Uterus (tissue), 4 donors: ENCODE data around the gene CHD5. TPM values are rescaled to one million over a fixed set of nuclear protein-coding genes. Genes with fewer than 3 reads are reported as not detected.

Experiments
- DNase-seq, 2 donors: peaks; one replicate each; pipeline ENCODE4 v3.0.0-alpha.2; 2019 to 2020
- H3K27ac ChIP-seq, 2 donors: fragments of 200-600 bp; sonication (generic); 1 replicate in 1 of 2; 2 replicates in 1 of 2; pipeline ENCODE4 v1.5.1; 2016 to 2018
- H3K27me3 ChIP-seq, 2 donors: fragments of 200-600 bp; sonication (generic); one replicate each; pipeline ENCODE4 v1.5.1; 2018 to 2019; ENCODE audit warnings: control low read depth in 1 of 2
- H3K36me3 ChIP-seq, 2 donors: fragments of 200-600 bp; sonication (generic); one replicate each; pipeline ENCODE4 v1.5.1; 2019; ENCODE audit warnings: control low read depth in 1 of 2
- H3K4me1 ChIP-seq, 2 donors: fragments of 200-600 bp; sonication (generic); one replicate each; pipeline ENCODE4 v1.5.1; 2018 to 2019; ENCODE audit warnings: control low read depth in 1 of 2
- H3K4me3 ChIP-seq, 2 donors: fragments of 200-600 bp; sonication (generic); 1 replicate in 1 of 2; 2 replicates in 1 of 2; pipeline ENCODE4 v1.5.1; 2018 to 2019; ENCODE audit warnings: mild to moderate bottlenecking in 1 of 2
- H3K9me3 ChIP-seq, 2 donors: fragments of 200-600 bp; sonication (generic); one replicate each; pipeline ENCODE4 v1.5.1; 2019; ENCODE audit warnings: control low read depth in 1 of 2
- POLR2A ChIP-seq, 2 donors: fragments of 450-650 bp; IDR thresholded peaks; one replicate each; pipeline ENCODE4 v1.6.1; 2016; ENCODE audit warnings: antibody characterized with exemption in 2 of 2, mild to moderate bottlenecking in 1 of 2, moderate library complexity in 1 of 2
- intact Hi-C: fragments of 100-400 bp; cut with DNase I; formaldehyde crosslinking; loops from one replicate; pipeline ENCODE4 v1.15.1; 2023; ENCODE audit warnings: low total_unique reads
- total RNA-seq, 4 donors: library from RNA; depleted of rRNA in 3 of 4; stranded (reverse); fragments of >200 nt in 3 of 4; gene quantifications; one replicate each; pipeline versions ENCODE4 v1.1.0 to v1.2.4, GENCODE V29; 2014 to 2023
- TF ChIP-seq, protein P1 (sequence below), 4 experiments: fragments of 200-600 bp in 2 of 4; fragments of 450-650 bp in 2 of 4; sonication (generic) in 2 of 4; IDR thresholded peaks; one replicate each; pipeline ENCODE4 v1.5.1; 2016 to 2019; ENCODE audit warnings: antibody characterized with exemption in 4 of 4, mild to moderate bottlenecking in 2 of 4, moderate library complexity in 1 of 4
- donor health status: DM: yes; HTN: yes; CAD: no.

Gene CHD5
- total RNA-seq, 4 donors from 2014 or later = 0.69 to 1.3 TPM; not detected in 2

DNA sequence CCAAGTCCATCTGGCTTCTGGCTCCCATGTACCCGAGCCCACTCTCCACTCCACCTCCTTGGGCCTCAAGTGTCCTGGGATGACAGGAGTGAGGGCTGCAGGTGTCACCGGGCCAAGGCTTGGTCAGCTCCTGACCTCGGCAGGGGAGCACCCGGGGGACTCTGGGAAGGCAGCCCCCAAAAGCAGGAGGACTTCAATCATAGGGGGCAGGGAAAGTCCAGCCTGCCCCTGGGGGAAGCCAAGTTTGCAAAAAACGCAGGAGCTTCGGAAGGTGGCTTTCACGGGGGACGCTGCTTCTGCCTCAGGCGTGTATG, 77.6 kb downstream of the CHD5 start:
- DNase-seq = no peak
- peaks cover 0 to 5% of the 10 kb centered on the region in 2 donors for H3K27me3 ChIP-seq
- TF ChIP-seq POLR2A (IDR thresholded peaks at IDR 0.05) = no peak
- TF ChIP-seq, protein P1, sequence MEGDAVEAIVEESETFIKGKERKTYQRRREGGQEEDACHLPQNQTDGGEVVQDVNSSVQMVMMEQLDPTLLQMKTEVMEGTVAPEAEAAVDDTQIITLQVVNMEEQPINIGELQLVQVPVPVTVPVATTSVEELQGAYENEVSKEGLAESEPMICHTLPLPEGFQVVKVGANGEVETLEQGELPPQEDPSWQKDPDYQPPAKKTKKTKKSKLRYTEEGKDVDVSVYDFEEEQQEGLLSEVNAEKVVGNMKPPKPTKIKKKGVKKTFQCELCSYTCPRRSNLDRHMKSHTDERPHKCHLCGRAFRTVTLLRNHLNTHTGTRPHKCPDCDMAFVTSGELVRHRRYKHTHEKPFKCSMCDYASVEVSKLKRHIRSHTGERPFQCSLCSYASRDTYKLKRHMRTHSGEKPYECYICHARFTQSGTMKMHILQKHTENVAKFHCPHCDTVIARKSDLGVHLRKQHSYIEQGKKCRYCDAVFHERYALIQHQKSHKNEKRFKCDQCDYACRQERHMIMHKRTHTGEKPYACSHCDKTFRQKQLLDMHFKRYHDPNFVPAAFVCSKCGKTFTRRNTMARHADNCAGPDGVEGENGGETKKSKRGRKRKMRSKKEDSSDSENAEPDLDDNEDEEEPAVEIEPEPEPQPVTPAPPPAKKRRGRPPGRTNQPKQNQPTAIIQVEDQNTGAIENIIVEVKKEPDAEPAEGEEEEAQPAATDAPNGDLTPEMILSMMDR (IDR thresholded peaks at IDR 0.05) = no peak
- H3K9me3 ChIP-seq = no peaks in the 10 kb centered on the region
- intact Hi-C loops = no loop called here
- no peaks in the 10 kb centered on the region for H3K36me3 ChIP-seq
- no peak overlapping the region for H3K4me3 ChIP-seq
- H3K27ac ChIP-seq = no peak overlapping the region
- H3K4me1 ChIP-seq = peaks cover 0 to 4% of the 10 kb centered on the region in 2 donors

DNA sequence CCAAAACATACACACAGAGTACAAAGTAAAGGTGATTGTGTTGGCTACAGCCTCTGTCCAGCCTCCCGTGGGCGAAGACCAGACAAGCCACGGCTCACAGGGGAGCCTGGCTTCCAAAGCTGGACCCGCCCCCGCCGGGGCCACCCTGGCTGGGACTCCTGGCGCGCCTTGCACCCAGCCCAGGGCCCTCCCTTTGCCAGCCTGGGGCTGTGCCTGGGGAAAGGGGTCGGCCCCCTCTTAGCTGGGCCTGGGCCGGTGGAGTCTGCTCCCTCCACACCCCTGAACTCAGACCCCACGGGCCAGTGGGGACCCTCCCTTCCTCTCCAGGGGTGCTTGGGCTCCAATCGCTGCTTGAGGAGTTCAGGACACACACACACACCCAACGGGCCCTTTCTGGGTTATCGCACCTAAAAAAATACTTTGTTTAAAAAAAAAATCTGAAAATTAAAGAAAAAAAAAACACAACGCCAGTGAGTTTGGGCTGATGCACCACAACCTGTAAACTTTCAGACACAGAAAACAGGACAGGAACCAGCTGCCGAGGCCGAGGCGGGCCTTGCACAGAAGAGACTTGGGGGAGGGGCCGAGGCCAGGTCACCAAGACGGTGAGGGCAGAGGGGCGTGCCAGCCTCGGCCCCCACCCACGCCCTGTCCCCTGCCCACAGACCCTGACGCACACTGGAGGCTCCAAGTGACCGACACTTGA, 78.1 kb downstream of the CHD5 start:
- no peak for TF ChIP-seq POLR2A (IDR thresholded peaks at IDR 0.05)
- TF ChIP-seq, protein P1 (IDR thresholded peaks at IDR 0.05) = no peak
- Histone ChIP-seq H3K27ac (no peak overlapping the region), H3K4me3 (no peak overlapping the region), H3K27me3 (peaks cover 0 to 5% of the 10 kb centered on the region in 2 donors), H3K36me3 (no peaks in the 10 kb centered on the region), H3K9me3 (no peaks in the 10 kb centered on the region), H3K4me1 (peaks cover 0 to 4% of the 10 kb centered on the region in 2 donors)
- DNase-seq = no peak
- intact Hi-C loops = no loop called here

GRCh38 chr1:6100861-6101783, 79.0 kb downstream of the CHD5 start:
- peaks cover 0 to 4% of the 10 kb centered on the region in 2 donors for H3K4me1 ChIP-seq
- H3K27me3 ChIP-seq = peaks cover 0 to 5% of the 10 kb centered on the region in 2 donors
- no peak for DNase-seq
- no peak for TF ChIP-seq POLR2A (IDR thresholded peaks at IDR 0.05)
- TF ChIP-seq, protein P1 (IDR thresholded peaks at IDR 0.05) = no peak
- intact Hi-C loops = no loop called here
- no peaks in the 10 kb centered on the region for H3K9me3 ChIP-seq
- no peak overlapping the region for H3K4me3 ChIP-seq
- no peaks in the 10 kb centered on the region for H3K36me3 ChIP-seq
- H3K27ac ChIP-seq = no peak overlapping the region

DNA sequence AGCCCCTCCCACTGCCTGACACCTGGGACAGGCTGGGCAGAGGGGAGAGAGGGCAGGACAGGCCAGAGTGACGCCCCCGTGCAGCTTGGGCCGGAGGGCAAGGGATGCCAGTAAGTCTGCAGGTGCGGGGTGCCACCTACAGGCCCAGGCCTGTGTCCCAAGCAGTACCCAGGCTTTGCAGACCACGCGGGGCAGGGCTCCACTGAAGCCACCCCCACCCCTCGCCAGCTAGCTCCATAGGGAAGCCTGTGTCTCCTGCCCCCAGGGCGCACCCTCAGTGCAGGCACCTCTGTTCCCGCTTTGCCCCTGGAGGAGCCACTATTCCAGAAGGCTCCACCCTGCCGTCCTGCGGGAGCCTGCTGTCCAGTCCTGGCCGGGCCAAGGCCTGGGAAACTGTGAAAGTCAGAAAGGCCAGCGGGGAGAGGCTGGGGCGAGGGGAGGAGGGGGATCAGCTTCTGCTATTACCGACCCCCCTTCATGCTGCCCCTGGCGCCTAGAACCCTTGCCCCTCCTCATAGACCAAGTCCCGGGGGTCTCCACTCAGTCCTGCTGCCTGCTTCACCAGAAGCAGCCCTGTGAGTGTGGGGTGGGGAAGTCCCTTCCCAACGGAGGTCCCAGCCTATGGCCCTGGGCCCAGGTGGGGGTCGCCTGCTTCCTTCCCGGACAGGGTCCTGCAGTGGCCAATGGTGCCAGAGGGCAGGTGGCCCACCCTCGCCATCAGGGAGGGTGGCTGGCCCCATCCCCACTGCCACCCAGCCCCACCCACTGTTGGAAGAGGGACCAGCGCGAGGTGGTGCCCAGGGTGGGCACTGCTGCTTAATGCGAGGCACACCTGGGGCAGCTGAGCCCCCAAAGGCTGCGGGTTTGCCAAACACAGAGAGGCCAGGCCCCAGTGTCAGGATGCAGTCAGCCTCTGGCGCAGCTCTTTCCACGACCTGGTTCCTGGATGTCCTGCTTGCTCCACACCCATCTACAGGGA, 80.0 kb downstream of the CHD5 start:
- Histone ChIP-seq H3K27ac (no peak overlapping the region), H3K4me1 (peaks cover 0 to 4% of the 10 kb centered on the region in 2 donors), H3K36me3 (no peaks in the 10 kb centered on the region), H3K27me3 (peaks cover 0 to 5% of the 10 kb centered on the region in 2 donors), H3K9me3 (no peaks in the 10 kb centered on the region), H3K4me3 (no peak overlapping the region)
- TF ChIP-seq, protein P1 (IDR thresholded peaks at IDR 0.05) = no peak
- TF ChIP-seq POLR2A (IDR thresholded peaks at IDR 0.05) = no peak
- intact Hi-C loops = no loop called here
- DNase-seq = no peak
